SK-N-SH treated with all-trans-retinoic acid at 6 μM for 48 hours (cell line): ENCODE results near the gene TRPM1.

Source experiments
- ATAC-seq: fragments of 200-7000 bp; cut with Tn5 transposase; 3 replicates; pipeline ENCODE4 v1.9.1; 2020; ENCODE audit warnings: mild to moderate bottlenecking, moderate library complexity
- ARNTL ChIP-seq: fragments of 450-650 bp; formaldehyde crosslinking; IDR thresholded peaks from 2 replicates; pipeline ENCODE4 v1.5.0; 2020; ENCODE audit warnings: low read depth, mild to moderate bottlenecking, moderate library complexity, borderline replicate concordance
- BACH2 ChIP-seq: fragments of 250-450 bp; sonication (Bioruptor Pico); IDR thresholded peaks from 2 replicates; pipeline ENCODE4 v1.9.0; 2021; ENCODE audit warnings: mild to moderate bottlenecking, borderline replicate concordance
- CSDC2 ChIP-seq: fragments of 250-450 bp; sonication (Bioruptor Pico); IDR thresholded peaks from 2 replicates; pipeline ENCODE4 v1.5.0; 2020; ENCODE audit warnings: mild to moderate bottlenecking, moderate library complexity
- ESRRG ChIP-seq: fragments of 250-450 bp; sonication (Bioruptor Pico); IDR thresholded peaks from 2 replicates; pipeline ENCODE4 v1.6.1; 2021; ENCODE audit warnings: mild to moderate bottlenecking
- GLIS3 ChIP-seq: fragments of 250-450 bp; sonication (Bioruptor Pico); IDR thresholded peaks from 2 replicates; pipeline ENCODE4 v1.5.0; 2020; ENCODE audit warnings: mild to moderate bottlenecking, moderate library complexity
- ISL1 ChIP-seq: fragments of 250-450 bp; sonication (Bioruptor Pico); IDR thresholded peaks from 2 replicates; pipeline ENCODE4 v2.1.2; 2022; ENCODE audit warnings: mild to moderate bottlenecking, moderate library complexity
- OSR1 ChIP-seq: fragments of 250-450 bp; sonication (Bioruptor Pico); IDR thresholded peaks from 2 replicates; pipeline ENCODE4 v1.8.0; 2022; ENCODE audit warnings: moderate library complexity, mild to moderate bottlenecking, inconsistent platforms
- PPARA ChIP-seq: fragments of 250-450 bp; sonication (Bioruptor Pico); IDR thresholded peaks from 2 replicates; pipeline ENCODE4 v1.5.0; 2020; ENCODE audit warnings: mild to moderate bottlenecking, borderline replicate concordance
- RARB ChIP-seq: fragments of 250-450 bp; sonication (Bioruptor Pico); IDR thresholded peaks from 2 replicates; pipeline ENCODE4 v1.8.0; 2021; ENCODE audit warnings: mild to moderate bottlenecking, moderate library complexity
- SNAI2 ChIP-seq: fragments of 250-450 bp; sonication (Bioruptor Pico); IDR thresholded peaks from 2 replicates; pipeline ENCODE4 v1.5.0; 2020; ENCODE audit warnings: mild to moderate bottlenecking, moderate library complexity
- TCF4 ChIP-seq: fragments of 250-450 bp; sonication (Bioruptor Pico); IDR thresholded peaks from 2 replicates; pipeline ENCODE4 v1.8.0; 2021; ENCODE audit warnings: mild to moderate bottlenecking, moderate library complexity, borderline replicate concordance
- TOX ChIP-seq: fragments of 250-450 bp; sonication (Bioruptor Pico); IDR thresholded peaks from 2 replicates; pipeline ENCODE4 v1.8.0; 2021; ENCODE audit warnings: mild to moderate bottlenecking, moderate library complexity, borderline replicate concordance
- ZC3H10 ChIP-seq: fragments of 250-450 bp; sonication (Bioruptor Pico); IDR thresholded peaks from 2 replicates; pipeline ENCODE4 v1.5.1; 2021; ENCODE audit warnings: mild to moderate bottlenecking, moderate library complexity
- ZFP3 ChIP-seq: fragments of 250-450 bp; sonication (Bioruptor Pico); IDR thresholded peaks from 2 replicates; pipeline ENCODE4 v1.5.0; 2020; ENCODE audit warnings: mild to moderate bottlenecking, moderate library complexity
- ZFP30 ChIP-seq: fragments of 450-650 bp; formaldehyde crosslinking; IDR thresholded peaks from 2 replicates; pipeline ENCODE4 v1.5.0; 2022; ENCODE audit warnings: mild to moderate bottlenecking, moderate library complexity
- ZNF565 ChIP-seq: fragments of 450-650 bp; formaldehyde crosslinking; conservative IDR thresholded peaks from 2 replicates; pipeline ENCODE4 v1.5.0; 2020; ENCODE audit warnings: low read depth, mild to moderate bottlenecking, moderate library complexity
- ZNF70 ChIP-seq: fragments of 450-650 bp; formaldehyde crosslinking; IDR thresholded peaks from 2 replicates; pipeline ENCODE4 v1.5.0; 2020; ENCODE audit warnings: mild to moderate bottlenecking, moderate library complexity
- TF ChIP-seq, protein P1 (sequence below): fragments of 250-450 bp; sonication (Bioruptor Pico); IDR thresholded peaks from 2 replicates; pipeline ENCODE4 v1.5.1; 2020; ENCODE audit warnings: low read depth, mild to moderate bottlenecking, moderate library complexity
- TF ChIP-seq, protein P2 (sequence below): fragments of 250-450 bp; sonication (Bioruptor Pico); IDR thresholded peaks from 2 replicates; pipeline ENCODE4 v1.5.0; 2020; ENCODE audit warnings: mild to moderate bottlenecking, moderate library complexity
- TF ChIP-seq, protein P3 (sequence below): fragments of 250-450 bp; sonication (Bioruptor Pico); IDR thresholded peaks from 2 replicates; pipeline ENCODE4 v1.8.0; 2021; ENCODE audit warnings: low read depth, mild to moderate bottlenecking, moderate library complexity, borderline replicate concordance
- TF ChIP-seq, protein P4 (sequence below): fragments of 250-450 bp; sonication (Bioruptor Pico); IDR thresholded peaks from 2 replicates; pipeline ENCODE4 v1.8.0; 2020; ENCODE audit warnings: mild to moderate bottlenecking, moderate library complexity, borderline replicate concordance
- TF ChIP-seq, protein P5 (sequence below): fragments of 250-450 bp; sonication (Bioruptor Pico); IDR thresholded peaks from 2 replicates; pipeline ENCODE4 v1.5.1; 2021; ENCODE audit warnings: mild to moderate bottlenecking, moderate library complexity

TRPM1 gene

DNA sequence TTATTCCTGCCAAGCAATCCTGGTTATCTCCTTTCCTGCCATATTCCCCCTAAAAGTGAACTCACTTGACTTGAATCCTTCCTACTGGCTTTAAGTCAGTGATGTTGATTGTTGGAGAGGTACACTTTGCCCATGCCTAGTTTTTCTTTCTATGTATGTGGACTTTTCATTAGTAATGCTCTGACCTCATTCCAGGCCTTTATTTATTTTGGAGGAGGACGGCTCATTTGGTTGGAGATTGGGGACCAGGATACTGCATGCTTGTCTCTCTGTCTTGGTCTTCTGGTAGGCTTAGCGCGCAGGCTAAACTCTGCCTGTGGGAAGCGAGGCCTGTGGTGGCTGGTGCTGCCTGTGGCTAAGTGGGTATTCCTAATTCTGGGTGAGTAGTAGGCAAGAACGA, 81.0 kb downstream of the TRPM1 start:
- ATAC-seq, result no peak
- TF ChIP-seq ISL1 (CRISPR knock-in tag) (no peak), ZNF565 (CRISPR knock-in tag) (no peak), BACH2 (no peak), RARB (CRISPR knock-in tag) (no peak), TOX (CRISPR knock-in tag) (no peak), GLIS3 (CRISPR knock-in tag) (no peak), ESRRG (no peak), ZNF70 (CRISPR knock-in tag) (no peak), TCF4 (CRISPR knock-in tag) (no peak)
- TF ChIP-seq, protein P1, sequence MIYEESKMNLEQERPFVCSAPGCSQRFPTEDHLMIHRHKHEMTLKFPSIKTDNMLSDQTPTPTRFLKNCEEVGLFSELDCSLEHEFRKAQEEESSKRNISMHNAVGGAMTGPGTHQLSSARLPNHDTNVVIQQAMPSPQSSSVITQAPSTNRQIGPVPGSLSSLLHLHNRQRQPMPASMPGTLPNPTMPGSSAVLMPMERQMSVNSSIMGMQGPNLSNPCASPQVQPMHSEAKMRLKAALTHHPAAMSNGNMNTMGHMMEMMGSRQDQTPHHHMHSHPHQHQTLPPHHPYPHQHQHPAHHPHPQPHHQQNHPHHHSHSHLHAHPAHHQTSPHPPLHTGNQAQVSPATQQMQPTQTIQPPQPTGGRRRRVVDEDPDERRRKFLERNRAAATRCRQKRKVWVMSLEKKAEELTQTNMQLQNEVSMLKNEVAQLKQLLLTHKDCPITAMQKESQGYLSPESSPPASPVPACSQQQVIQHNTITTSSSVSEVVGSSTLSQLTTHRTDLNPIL (CRISPR knock-in tag), result no peak

DNA sequence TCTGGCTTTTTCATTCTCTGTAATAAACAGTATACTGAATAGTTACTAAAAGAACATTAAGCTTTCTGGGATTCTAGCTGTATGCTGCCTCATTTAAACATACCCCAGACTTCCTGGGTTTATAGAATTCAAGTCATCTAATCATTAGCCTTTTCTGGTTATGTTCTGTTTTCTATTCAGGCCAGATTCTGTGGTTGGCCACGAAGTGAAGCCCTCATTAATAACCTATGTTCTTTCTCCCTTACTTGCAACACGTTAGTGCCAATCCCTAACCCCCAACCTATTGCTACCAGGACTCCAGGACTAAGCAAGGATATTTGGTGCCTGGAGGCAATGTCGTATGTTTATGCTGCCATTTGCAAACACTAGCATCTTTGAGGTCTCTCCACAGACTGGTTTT, 81.5 kb downstream of the TRPM1 start:
- no peak for ATAC-seq
- TF ChIP-seq OSR1 (CRISPR knock-in tag) (no peak), ZFP3 (CRISPR knock-in tag) (no peak), SNAI2 (no peak), TCF4 (CRISPR knock-in tag) (no peak), RARB (CRISPR knock-in tag) (no peak), ARNTL (CRISPR knock-in tag) (no peak), ZFP30 (CRISPR knock-in tag) (no peak), PPARA (CRISPR knock-in tag) (no peak), CSDC2 (CRISPR knock-in tag) (no peak), ZC3H10 (CRISPR knock-in tag) (no peak), ZNF70 (CRISPR knock-in tag) (no peak), TOX (CRISPR knock-in tag) (no peak), ISL1 (CRISPR knock-in tag) (no peak)
- TF ChIP-seq, protein P2, sequence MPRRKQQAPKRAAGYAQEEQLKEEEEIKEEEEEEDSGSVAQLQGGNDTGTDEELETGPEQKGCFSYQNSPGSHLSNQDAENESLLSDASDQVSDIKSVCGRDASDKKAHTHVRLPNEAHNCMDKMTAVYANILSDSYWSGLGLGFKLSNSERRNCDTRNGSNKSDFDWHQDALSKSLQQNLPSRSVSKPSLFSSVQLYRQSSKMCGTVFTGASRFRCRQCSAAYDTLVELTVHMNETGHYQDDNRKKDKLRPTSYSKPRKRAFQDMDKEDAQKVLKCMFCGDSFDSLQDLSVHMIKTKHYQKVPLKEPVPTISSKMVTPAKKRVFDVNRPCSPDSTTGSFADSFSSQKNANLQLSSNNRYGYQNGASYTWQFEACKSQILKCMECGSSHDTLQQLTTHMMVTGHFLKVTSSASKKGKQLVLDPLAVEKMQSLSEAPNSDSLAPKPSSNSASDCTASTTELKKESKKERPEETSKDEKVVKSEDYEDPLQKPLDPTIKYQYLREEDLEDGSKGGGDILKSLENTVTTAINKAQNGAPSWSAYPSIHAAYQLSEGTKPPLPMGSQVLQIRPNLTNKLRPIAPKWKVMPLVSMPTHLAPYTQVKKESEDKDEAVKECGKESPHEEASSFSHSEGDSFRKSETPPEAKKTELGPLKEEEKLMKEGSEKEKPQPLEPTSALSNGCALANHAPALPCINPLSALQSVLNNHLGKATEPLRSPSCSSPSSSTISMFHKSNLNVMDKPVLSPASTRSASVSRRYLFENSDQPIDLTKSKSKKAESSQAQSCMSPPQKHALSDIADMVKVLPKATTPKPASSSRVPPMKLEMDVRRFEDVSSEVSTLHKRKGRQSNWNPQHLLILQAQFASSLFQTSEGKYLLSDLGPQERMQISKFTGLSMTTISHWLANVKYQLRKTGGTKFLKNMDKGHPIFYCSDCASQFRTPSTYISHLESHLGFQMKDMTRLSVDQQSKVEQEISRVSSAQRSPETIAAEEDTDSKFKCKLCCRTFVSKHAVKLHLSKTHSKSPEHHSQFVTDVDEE (CRISPR knock-in tag), result no peak
- TF ChIP-seq, protein P1 (CRISPR knock-in tag), result no peak
- TF ChIP-seq, protein P3, sequence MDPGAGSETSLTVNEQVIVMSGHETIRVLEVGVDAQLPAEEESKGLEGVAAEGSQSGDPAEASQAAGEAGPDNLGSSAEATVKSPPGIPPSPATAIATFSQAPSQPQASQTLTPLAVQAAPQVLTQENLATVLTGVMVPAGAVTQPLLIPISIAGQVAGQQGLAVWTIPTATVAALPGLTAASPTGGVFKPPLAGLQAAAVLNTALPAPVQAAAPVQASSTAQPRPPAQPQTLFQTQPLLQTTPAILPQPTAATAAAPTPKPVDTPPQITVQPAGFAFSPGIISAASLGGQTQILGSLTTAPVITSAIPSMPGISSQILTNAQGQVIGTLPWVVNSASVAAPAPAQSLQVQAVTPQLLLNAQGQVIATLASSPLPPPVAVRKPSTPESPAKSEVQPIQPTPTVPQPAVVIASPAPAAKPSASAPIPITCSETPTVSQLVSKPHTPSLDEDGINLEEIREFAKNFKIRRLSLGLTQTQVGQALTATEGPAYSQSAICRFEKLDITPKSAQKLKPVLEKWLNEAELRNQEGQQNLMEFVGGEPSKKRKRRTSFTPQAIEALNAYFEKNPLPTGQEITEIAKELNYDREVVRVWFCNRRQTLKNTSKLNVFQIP (CRISPR knock-in tag), result no peak
- TF ChIP-seq, protein P4, sequence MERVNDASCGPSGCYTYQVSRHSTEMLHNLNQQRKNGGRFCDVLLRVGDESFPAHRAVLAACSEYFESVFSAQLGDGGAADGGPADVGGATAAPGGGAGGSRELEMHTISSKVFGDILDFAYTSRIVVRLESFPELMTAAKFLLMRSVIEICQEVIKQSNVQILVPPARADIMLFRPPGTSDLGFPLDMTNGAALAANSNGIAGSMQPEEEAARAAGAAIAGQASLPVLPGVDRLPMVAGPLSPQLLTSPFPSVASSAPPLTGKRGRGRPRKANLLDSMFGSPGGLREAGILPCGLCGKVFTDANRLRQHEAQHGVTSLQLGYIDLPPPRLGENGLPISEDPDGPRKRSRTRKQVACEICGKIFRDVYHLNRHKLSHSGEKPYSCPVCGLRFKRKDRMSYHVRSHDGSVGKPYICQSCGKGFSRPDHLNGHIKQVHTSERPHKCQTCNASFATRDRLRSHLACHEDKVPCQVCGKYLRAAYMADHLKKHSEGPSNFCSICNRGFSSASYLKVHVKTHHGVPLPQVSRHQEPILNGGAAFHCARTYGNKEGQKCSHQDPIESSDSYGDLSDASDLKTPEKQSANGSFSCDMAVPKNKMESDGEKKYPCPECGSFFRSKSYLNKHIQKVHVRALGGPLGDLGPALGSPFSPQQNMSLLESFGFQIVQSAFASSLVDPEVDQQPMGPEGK, result no peak

DNA sequence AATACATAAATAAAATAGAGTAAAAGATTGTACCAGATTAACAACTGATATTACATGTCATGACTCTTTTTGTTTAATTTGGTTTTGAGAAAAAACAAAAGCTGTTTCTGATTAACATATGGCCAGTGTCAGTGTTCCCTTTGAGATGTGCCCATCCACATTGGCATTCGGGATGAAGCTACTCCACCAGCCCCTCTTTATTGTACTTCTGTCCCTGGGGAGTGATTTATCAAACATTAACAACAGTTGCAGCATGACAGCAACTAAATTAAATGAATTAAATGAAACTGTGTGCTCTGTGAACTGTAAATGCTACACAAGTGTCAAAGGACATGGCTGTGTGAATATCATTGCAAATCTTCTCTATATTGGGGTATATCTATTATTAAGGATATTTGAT, 84.2 kb downstream of the TRPM1 start:
- ATAC-seq, result no peak
- TF ChIP-seq, protein P5, sequence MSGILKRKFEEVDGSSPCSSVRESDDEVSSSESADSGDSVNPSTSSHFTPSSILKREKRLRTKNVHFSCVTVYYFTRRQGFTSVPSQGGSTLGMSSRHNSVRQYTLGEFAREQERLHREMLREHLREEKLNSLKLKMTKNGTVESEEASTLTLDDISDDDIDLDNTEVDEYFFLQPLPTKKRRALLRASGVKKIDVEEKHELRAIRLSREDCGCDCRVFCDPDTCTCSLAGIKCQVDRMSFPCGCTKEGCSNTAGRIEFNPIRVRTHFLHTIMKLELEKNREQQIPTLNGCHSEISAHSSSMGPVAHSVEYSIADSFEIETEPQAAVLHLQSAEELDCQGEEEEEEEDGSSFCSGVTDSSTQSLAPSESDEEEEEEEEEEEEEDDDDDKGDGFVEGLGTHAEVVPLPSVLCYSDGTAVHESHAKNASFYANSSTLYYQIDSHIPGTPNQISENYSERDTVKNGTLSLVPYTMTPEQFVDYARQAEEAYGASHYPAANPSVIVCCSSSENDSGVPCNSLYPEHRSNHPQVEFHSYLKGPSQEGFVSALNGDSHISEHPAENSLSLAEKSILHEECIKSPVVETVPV (CRISPR knock-in tag), result no peak
- TF ChIP-seq ESRRG (no peak), CSDC2 (CRISPR knock-in tag) (no peak), SNAI2 (no peak), ISL1 (CRISPR knock-in tag) (peak; percentile 21; the same call in 1 of the 2 replicates), GLIS3 (CRISPR knock-in tag) (no peak)
